GM10266 (cell line): ENCODE measurements around the gene PHLPP1.

Experiments
- DNase-seq: peaks from one replicate; pipeline ENCODE4 v3.0.0; 2012; ENCODE audit errors: extremely low spot score
- TF ChIP-seq, protein P1 (sequence below): IDR thresholded peaks from 2 replicates; pipeline ENCODE4 v1.5.1; 2012; ENCODE audit warnings: mild to moderate bottlenecking, low read depth; ENCODE audit not compliant: control insufficient read depth, insufficient read depth; ENCODE audit errors: missing control alignments

PHLPP1 gene

DNA sequence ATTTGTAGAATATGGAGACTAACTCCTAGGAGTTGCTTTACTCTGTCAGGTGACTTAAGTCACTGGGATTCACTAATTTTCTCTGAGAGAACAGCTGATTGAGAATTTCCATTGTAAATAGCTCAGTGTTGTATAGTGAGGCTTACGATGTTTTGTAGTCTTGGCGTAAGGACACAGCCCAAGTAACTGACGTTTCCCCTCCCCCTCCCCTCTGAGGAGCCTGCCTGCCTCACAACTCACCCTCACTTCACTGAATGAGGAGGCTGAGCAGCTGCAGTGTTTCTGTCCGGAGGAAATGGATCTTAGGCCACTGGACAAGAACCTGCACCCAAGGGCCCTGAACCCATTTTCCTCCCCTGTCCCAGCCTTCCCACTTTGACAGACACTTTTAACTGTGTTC, 264.6 kb downstream of the PHLPP1 start:
- TF ChIP-seq, protein P1, sequence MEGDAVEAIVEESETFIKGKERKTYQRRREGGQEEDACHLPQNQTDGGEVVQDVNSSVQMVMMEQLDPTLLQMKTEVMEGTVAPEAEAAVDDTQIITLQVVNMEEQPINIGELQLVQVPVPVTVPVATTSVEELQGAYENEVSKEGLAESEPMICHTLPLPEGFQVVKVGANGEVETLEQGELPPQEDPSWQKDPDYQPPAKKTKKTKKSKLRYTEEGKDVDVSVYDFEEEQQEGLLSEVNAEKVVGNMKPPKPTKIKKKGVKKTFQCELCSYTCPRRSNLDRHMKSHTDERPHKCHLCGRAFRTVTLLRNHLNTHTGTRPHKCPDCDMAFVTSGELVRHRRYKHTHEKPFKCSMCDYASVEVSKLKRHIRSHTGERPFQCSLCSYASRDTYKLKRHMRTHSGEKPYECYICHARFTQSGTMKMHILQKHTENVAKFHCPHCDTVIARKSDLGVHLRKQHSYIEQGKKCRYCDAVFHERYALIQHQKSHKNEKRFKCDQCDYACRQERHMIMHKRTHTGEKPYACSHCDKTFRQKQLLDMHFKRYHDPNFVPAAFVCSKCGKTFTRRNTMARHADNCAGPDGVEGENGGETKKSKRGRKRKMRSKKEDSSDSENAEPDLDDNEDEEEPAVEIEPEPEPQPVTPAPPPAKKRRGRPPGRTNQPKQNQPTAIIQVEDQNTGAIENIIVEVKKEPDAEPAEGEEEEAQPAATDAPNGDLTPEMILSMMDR = no peak
- DNase-seq = no peak

DNA sequence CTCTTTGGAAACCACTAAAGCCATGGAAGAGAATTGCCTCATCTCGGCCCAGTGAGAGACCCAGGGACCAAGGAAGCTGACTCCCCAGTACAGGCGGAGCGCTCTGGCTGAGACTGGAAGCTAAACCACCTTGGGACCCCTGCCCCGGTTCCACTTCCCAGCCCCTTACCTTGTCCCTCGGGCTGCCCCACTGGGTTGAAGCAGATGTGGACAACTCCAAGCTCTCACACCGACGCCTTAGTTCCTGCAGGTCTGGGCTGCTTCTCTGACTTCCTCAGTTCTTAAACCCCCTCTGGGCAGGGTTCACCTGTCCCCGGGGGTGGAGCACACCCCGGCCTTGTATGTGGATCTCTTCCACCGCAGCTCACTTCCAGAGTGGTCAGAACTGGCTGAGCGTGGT, 266.2 kb downstream of the PHLPP1 start:
- TF ChIP-seq, protein P1 = no peak
- no peak for DNase-seq

DNA sequence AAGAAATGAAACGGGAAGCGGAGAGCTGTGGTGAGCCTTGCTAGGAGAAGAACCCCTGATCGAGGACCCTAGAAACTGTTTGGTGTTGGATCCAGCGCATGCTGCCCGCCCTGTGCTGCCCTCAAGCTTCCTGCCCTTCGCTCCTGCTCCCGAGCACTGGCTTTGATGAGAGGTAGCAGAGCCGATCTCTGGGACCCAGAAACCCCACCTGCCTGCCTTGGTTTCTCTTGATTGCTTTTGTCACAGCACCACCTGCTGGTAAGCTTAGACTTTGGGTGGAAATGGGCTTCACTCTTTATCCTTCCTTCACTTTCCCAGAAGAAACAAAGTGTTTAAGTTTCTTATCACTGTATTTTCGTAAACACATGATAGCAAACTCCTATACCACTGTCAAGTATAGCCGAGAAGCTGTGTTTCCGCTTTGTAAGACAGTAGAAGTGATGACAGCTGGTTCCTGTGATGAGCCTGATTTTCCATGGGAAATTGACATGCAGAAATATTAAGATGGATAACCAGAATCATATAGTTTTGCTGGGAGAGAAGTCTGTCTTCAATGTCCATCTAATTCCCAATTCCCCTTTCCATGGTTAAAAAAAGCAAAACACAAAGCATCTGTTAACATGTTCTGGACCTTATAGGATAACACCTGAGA, 267.4 kb downstream of the PHLPP1 start:
- peak; percentile 80 for DNase-seq
- TF ChIP-seq, protein P1 = peak; percentile 88

DNA sequence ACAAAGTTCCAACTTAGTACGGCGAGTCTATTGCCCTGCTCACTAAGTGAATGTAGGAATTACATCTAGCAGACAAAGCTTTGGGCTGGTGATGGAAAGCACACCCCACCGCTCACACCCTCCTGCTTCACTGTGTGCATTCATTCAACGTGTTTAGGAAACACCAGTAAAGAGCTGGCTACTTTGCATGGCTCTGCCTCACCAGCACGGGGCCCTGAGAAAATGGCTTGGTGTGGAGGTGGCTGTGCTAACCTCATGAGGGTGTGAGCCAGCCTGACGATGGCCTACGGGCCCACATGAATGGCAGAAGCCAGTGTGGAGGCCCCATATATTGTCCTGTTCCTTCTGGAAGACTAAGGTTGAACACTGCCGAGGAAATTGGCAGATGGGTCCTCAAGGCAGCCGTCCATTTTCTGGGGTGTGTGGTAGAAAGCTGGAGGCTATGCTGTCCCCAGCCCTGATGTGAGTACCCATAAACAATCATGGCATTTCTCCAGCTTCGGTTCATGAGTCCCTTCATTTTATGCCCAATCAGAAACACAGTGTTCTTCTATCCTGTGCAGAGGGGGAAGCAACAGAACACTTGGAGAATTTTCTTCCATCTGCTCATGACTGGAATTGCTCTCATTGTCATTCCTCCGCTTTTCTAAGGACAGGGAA, 269.4 kb downstream of the PHLPP1 start:
- DNase-seq = no peak
- TF ChIP-seq, protein P1 = no peak

DNA sequence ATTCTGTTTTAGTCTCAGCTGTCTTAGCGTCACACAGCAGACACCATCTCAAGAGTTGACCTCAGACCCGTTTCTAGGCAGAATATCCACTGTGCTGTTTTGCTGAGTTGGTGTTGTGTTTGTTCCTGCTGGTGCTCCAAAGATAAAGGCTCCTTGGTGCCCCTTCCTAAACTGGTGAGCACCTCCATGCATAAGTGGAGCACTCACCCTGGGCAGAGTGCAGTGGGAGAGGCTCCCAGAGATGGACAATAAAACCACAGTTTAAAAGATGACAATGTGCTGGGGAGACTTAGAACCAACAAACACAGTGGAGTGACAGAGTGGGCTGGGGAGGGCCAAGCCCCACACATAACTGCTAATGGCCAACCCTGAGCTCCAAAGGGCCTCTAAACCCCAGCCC, 271.1 kb downstream of the PHLPP1 start:
- TF ChIP-seq, protein P1 = no peak

DNA sequence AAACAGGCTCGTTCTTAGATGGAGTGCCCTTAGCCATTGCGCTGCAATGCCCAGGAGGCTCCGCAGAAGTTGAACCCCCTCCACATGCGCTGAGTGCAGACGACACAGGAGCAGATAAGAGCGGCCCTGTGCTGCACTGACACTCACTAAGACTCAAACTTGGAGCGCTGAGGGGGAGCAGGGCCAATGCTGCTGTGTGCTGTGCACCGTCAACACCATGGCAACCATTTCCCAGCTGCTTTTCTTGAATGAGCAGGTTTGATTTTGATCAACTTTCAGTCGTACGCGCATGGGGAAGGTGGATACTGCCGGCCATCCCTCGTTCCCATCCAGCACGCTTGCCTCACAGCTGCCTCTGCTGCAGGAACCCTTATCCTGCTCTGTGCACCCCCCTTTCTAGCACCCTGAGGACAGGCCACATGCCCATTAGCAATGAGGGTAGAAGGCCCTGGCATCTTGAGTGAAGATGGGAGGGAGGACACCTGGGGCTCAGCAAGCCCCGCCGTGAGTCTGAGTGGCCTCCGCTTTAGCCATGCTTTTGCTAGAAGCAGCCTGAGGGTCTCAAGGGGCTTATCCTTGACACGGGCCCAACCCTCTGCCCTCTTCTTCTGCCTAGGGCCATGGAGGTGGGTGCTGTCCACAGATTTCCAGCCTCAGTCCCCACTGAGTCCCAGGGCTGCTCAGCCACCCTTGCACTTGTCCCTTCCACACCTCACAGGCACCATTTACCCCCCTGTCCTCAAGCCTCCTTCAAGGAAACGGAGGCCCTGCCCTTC, 271.9 kb downstream of the PHLPP1 start:
- no peak for DNase-seq
- TF ChIP-seq, protein P1 = no peak

More for the DNA sequence above, 271.1 kb downstream of the PHLPP1 start:
- no peak for DNase-seq
